IMR-90 (cell line): ENCODE results near the gene RSRC1. TPM values are rescaled to one million over a fixed set of nuclear protein-coding genes. Genes with fewer than 3 reads are reported as not detected.
A peak's percentile ranks its signal among the peaks of the same experiment; 100 is the strongest.

Experiments used
- ATAC-seq: fragments of 200-7000 bp; cut with Tn5 transposase; 2 replicates; pipeline ENCODE4 v1.9.1; 2020; ENCODE audit warnings: low read depth, mild to moderate bottlenecking, moderate library complexity
- BruUV-seq: library from RNA; stranded (reverse); fragments of 400-500 nt; replicated peaks from 2 replicates; lab custom pipeline; 2021; lab: Mats Ljungman, UMichigan
- CTCF ChIA-PET: fragments of 300-600 bp; formaldehyde crosslinking; extraction: SDS; loops from one replicate; lab custom pipeline; 2021; ENCODE audit warnings: antibody characterized with exemption; lab: Yijun Ruan, JAX
- POLR2A ChIA-PET: fragments of 300-600 bp; sonication (Branson Sonifier 250); formaldehyde crosslinking; loops from one replicate; lab custom pipeline; 2022; ENCODE audit warnings: antibody characterized with exemption; ENCODE audit not compliant: unreplicated experiment; lab: Charles Lee
- DNase-seq: peaks from one replicate; pipeline ENCODE4 v3.0.0; 2013
- H2AFZ ChIP-seq: replicated peaks from 2 replicates; pipeline ENCODE3; 2013; ENCODE audit warnings: low read length, mild to moderate bottlenecking; ENCODE audit not compliant: poor library complexity
- H2AK5ac ChIP-seq: 2 replicates; pipeline ENCODE4 v1.6.1; 2013; ENCODE audit warnings: low read depth, low read length, inconsistent platforms
- H2AK9ac ChIP-seq: replicated peaks from 2 replicates; pipeline ENCODE3; 2013; ENCODE audit warnings: mild to moderate bottlenecking, low read depth, low read length, moderate library complexity; ENCODE audit not compliant: poor library complexity
- H2BK120ac ChIP-seq: 2 replicates; pipeline ENCODE4 v1.6.1; 2013; ENCODE audit warnings: low read depth, low read length, inconsistent platforms
- H2BK15ac ChIP-seq: 3 replicates; pipeline ENCODE4 v1.6.1; 2013; ENCODE audit warnings: low read depth, low read length, inconsistent platforms
- H2BK20ac ChIP-seq: 2 replicates; pipeline ENCODE4 v1.6.1; 2013; ENCODE audit warnings: low read depth, mild to moderate bottlenecking, inconsistent platforms, low read length, moderate library complexity
- H2BK5ac ChIP-seq: 2 replicates; pipeline ENCODE4 v1.6.1; 2013; ENCODE audit warnings: mild to moderate bottlenecking, low read depth, low read length, inconsistent platforms; ENCODE audit not compliant: poor library complexity, severe bottlenecking
- H3K14ac ChIP-seq: replicated peaks from 2 replicates; pipeline ENCODE4 v1.6.1; 2013; ENCODE audit warnings: low read depth, low read length, inconsistent platforms
- H3K18ac ChIP-seq: 2 replicates; pipeline ENCODE4 v1.6.1; 2013; ENCODE audit warnings: low read depth, low read length, control low read depth
- H3K23ac ChIP-seq: 2 replicates; pipeline ENCODE4 v1.6.1; 2013; ENCODE audit warnings: low read depth, low read length, inconsistent platforms
- H3K27ac ChIP-seq: 2 replicates; pipeline ENCODE4 v1.5.1; 2013; ENCODE audit warnings: mild to moderate bottlenecking, control low read depth, low read length; ENCODE audit not compliant: insufficient read depth
- H3K27me3 ChIP-seq: 2 replicates; pipeline ENCODE4 v1.6.1; 2013; ENCODE audit warnings: low read length; ENCODE audit not compliant: control insufficient read depth, insufficient read depth
- H3K36me3 ChIP-seq: 2 replicates; pipeline ENCODE4 v1.6.1; 2013; ENCODE audit warnings: low read length, mixed read lengths; ENCODE audit not compliant: control insufficient read depth, insufficient read depth
- H3K4ac ChIP-seq: 2 replicates; pipeline ENCODE4 v1.6.1; 2013; ENCODE audit warnings: low read depth, low read length, inconsistent platforms
- H3K4me1 ChIP-seq: 2 replicates; pipeline ENCODE4 v1.6.1; 2013; ENCODE audit warnings: low read length, mixed read lengths; ENCODE audit not compliant: control insufficient read depth, insufficient read depth
- H3K4me2 ChIP-seq: 2 replicates; pipeline ENCODE4 v1.6.1; 2013; ENCODE audit warnings: low read depth, mild to moderate bottlenecking, control low read depth, low read length, moderate library complexity
- H3K4me3 ChIP-seq: 2 replicates; pipeline ENCODE4 v1.5.1; 2013; ENCODE audit warnings: low read depth, mild to moderate bottlenecking, control low read depth, low read length, moderate library complexity; ENCODE audit not compliant: insufficient read depth
- H3K56ac ChIP-seq: 2 replicates; pipeline ENCODE4 v1.6.1; 2013; ENCODE audit warnings: low read length, inconsistent platforms; ENCODE audit not compliant: insufficient read depth; ENCODE audit errors: extremely low read depth
- H3K79me1 ChIP-seq, 2 experiments: 2 replicates each; pipeline ENCODE4 v1.6.1; 2013; ENCODE audit warnings: low read length in 2 of 2, inconsistent platforms in 1 of 2, low read depth in 1 of 2
- H3K9ac ChIP-seq: 2 replicates; pipeline ENCODE4 v1.6.1; 2013; ENCODE audit warnings: low read depth, low read length, control low read depth
- H3K9me1 ChIP-seq: 2 replicates; pipeline ENCODE4 v1.6.1; 2013; ENCODE audit warnings: low read length, inconsistent platforms; ENCODE audit not compliant: insufficient read depth
- H3K9me3 ChIP-seq: 2 replicates; pipeline ENCODE4 v1.6.1; 2013; ENCODE audit warnings: low read length; ENCODE audit not compliant: control insufficient read depth, insufficient read depth
- H4K20me1 ChIP-seq: 2 replicates; pipeline ENCODE4 v1.6.1; 2013; ENCODE audit warnings: low read length, inconsistent platforms; ENCODE audit not compliant: insufficient read depth
- H4K5ac ChIP-seq: 2 replicates; pipeline ENCODE4 v1.6.1; 2013; ENCODE audit warnings: mild to moderate bottlenecking, low read depth, low read length, control low read depth
- H4K8ac ChIP-seq, 2 experiments: 2 replicates each; pipeline ENCODE4 v1.6.1; 2013; ENCODE audit warnings: low read depth in 2 of 2, low read length in 2 of 2, control low read depth in 1 of 2, inconsistent platforms in 1 of 2
- H4K91ac ChIP-seq: 2 replicates; pipeline ENCODE4 v1.6.1; 2013; ENCODE audit warnings: low read depth, low read length, inconsistent platforms; ENCODE audit not compliant: insufficient read depth
- CEBPB ChIP-seq: IDR thresholded peaks from 2 replicates; pipeline ENCODE4 v1.6.1; 2012; ENCODE audit warnings: low read depth, low read length, improper control_type of control experiment
- CHD1 ChIP-seq: IDR thresholded peaks from 2 replicates; pipeline ENCODE4 v1.6.1; 2012; ENCODE audit warnings: low read depth, low read length, improper control_type of control experiment
- FOS ChIP-seq: fragments of 150-350 bp; IDR thresholded peaks from 2 replicates; pipeline ENCODE4 v1.6.1; 2016; ENCODE audit warnings: low read depth, low read length
- MAFK ChIP-seq: IDR thresholded peaks from 2 replicates; pipeline ENCODE4 v1.6.1; 2012; ENCODE audit warnings: low read depth, low read length, improper control_type of control experiment
- MAZ ChIP-seq: IDR thresholded peaks from 2 replicates; pipeline ENCODE4 v1.6.1; 2012; ENCODE audit warnings: low read depth, mild to moderate bottlenecking, low read length, improper control_type of control experiment, moderate library complexity, borderline replicate concordance
- MXI1 ChIP-seq: IDR thresholded peaks from 2 replicates; pipeline ENCODE4 v1.6.1; 2012; ENCODE audit warnings: low read depth, mild to moderate bottlenecking, low read length, moderate library complexity, borderline replicate concordance
- NFE2L2 ChIP-seq: fragments of 150-350 bp; IDR thresholded peaks from 2 replicates; pipeline ENCODE4 v1.6.1; 2016; ENCODE audit warnings: low read depth, mild to moderate bottlenecking, low read length
- POLR2A ChIP-seq: IDR thresholded peaks from 2 replicates; pipeline ENCODE4 v1.6.1; 2012; ENCODE audit warnings: mild to moderate bottlenecking, low read depth, low read length
- RAD21 ChIP-seq: IDR thresholded peaks from 2 replicates; pipeline ENCODE4 v1.6.1; 2012; ENCODE audit warnings: low read length, improper control_type of control experiment
- RCOR1 ChIP-seq: IDR thresholded peaks from 2 replicates; pipeline ENCODE4 v1.6.1; 2012; ENCODE audit warnings: mild to moderate bottlenecking, low read length, improper control_type of control experiment; ENCODE audit not compliant: insufficient replicate concordance
- SMC3 ChIP-seq: fragments of 150-350 bp; IDR thresholded peaks from 2 replicates; pipeline ENCODE4 v1.6.1; 2016; ENCODE audit warnings: low read depth, mild to moderate bottlenecking, antibody characterized with exemption, low read length, moderate library complexity
- WGBS, 2 experiments: methylation state at CpG; one replicate each; pipeline versions ENCODE4 v1.1.5 to v1.1.7; 2013; ENCODE audit warnings: missing lambda C conversion rate in 2 of 2; ENCODE audit not compliant: insufficient read length in 1 of 2; ENCODE audit errors: extremely low coverage in 2 of 2; 5-methylcytosine and 5-hydroxymethylcytosine counted together
- dilution Hi-C: fragments of 300-500 bp; cut with HindIII; formaldehyde crosslinking; loops from one replicate; pipeline ENCODE4 v1.14.3; 2018; ENCODE audit warnings: low sequenced_read_pairs; ENCODE audit not compliant: unreplicated experiment
- in situ Hi-C: fragments of 300-500 bp; cut with MboI; formaldehyde crosslinking; loops from 3 replicates; pipeline ENCODE4 v1.14.3; 2019; ENCODE audit warnings: low sequenced_read_pairs, inconsistent platforms, mixed read lengths
- intact Hi-C: fragments of 100-400 bp; cut with micrococcal nuclease; formaldehyde crosslinking; loops from 2 replicates; pipeline ENCODE4 v1.10.0; 2022
- polyA plus RNA-seq, 3 experiments: library from polyadenylated mRNA; depleted of rRNA; stranded (reverse); fragments of >200 nt; gene quantifications; 2 replicates each; pipeline ENCODE4 v1.2.3, GENCODE V29; 2012; ENCODE audit warnings: low replicate concordance in 1 of 3
- total RNA-seq: library from RNA; depleted of rRNA; stranded (reverse); fragments of >200 nt; gene quantifications from 2 replicates; pipeline ENCODE4 v1.2.3, GENCODE V29; 2012
- TF ChIP-seq, protein P1 (sequence below): fragments of 150-350 bp; IDR thresholded peaks from 2 replicates; pipeline ENCODE4 v1.6.1; 2017; ENCODE audit warnings: mild to moderate bottlenecking, antibody characterized with exemption, low read length, low read depth
- TF ChIP-seq, protein P2 (sequence below): conservative IDR thresholded peaks from 2 replicates; pipeline ENCODE4 v1.5.1; 2012; ENCODE audit warnings: mild to moderate bottlenecking, low read depth, low read length, improper control_type of control experiment

The RSRC1 gene
- total and polyA plus RNA-seq, 2 of the 4 experiments (the other 2 are of a cell fraction), result 3.8 to 41.8 TPM

DNA sequence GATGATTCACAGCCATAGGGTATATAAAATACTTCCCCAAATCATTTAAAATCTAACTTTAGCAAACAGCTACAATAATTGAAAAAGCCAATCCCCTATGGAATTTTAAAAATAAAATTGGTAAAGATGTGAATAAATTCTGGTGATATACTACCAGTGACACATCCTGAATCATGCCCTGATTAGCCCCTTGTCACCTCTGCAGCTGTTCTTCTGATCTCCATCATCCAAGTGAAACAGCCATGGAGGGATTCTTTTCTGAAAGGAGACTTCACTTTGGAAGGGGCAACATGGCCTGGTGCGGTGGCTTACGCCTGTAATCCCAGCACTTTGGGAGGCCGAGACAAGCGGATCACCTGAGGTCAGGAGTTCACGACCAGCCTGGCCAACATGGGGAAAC is 345.5 kb downstream of the RSRC1 start:
- Histone ChIP-seq H3K18ac (peak overlapping the region; percentile 51; the same call in 1 of the 2 replicates), H2AK9ac (no peak overlapping the region), H2BK120ac (no peak overlapping the region), H3K4me3 (no peak overlapping the region), H3K56ac (no peak overlapping the region), H3K36me3 (no peaks in the 10 kb centered on the region), H2BK15ac (no peak overlapping the region), H3K9ac (no peak overlapping the region), H3K4me1 (no peaks in the 10 kb centered on the region), H3K79me1 (no peaks in the 10 kb centered on the region), H2BK20ac (no peak overlapping the region), H3K9me1 (no peaks in the 10 kb centered on the region), H2AK5ac (no peak overlapping the region), H4K91ac (no peak overlapping the region), H3K23ac (no peak overlapping the region), H3K4me2 (no peak overlapping the region), H3K14ac (no peak overlapping the region), H4K20me1 (no peaks in the 10 kb centered on the region), H3K27me3 (no peaks in the 10 kb centered on the region), H4K8ac (no peak overlapping the region), H4K5ac (no peak overlapping the region; the same call in 1 of the 2 replicates), H3K27ac (no peak overlapping the region), H2AFZ (no peak overlapping the region), H3K4ac (no peak overlapping the region), H2BK5ac (no peak overlapping the region), H3K9me3 (no peaks in the 10 kb centered on the region)
- CTCF ChIA-PET, result interaction anchor here (1.1 kb wide), 1 partner anchor 347 kb away, joined by 3 read pairs; no protein-coding TSS in a partner anchor
- TF ChIP-seq POLR2A, result no peak
- TF ChIP-seq, protein P1, sequence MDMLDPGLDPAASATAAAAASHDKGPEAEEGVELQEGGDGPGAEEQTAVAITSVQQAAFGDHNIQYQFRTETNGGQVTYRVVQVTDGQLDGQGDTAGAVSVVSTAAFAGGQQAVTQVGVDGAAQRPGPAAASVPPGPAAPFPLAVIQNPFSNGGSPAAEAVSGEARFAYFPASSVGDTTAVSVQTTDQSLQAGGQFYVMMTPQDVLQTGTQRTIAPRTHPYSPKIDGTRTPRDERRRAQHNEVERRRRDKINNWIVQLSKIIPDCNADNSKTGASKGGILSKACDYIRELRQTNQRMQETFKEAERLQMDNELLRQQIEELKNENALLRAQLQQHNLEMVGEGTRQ, result no peak
- no peak for TF ChIP-seq MXI1
- no peak for TF ChIP-seq NFE2L2
- no peak for TF ChIP-seq MAFK
- no peak for TF ChIP-seq MAZ
- no peak for TF ChIP-seq RAD21
- no peak for TF ChIP-seq CEBPB
- TF ChIP-seq CHD1, result no peak
- TF ChIP-seq, protein P2, sequence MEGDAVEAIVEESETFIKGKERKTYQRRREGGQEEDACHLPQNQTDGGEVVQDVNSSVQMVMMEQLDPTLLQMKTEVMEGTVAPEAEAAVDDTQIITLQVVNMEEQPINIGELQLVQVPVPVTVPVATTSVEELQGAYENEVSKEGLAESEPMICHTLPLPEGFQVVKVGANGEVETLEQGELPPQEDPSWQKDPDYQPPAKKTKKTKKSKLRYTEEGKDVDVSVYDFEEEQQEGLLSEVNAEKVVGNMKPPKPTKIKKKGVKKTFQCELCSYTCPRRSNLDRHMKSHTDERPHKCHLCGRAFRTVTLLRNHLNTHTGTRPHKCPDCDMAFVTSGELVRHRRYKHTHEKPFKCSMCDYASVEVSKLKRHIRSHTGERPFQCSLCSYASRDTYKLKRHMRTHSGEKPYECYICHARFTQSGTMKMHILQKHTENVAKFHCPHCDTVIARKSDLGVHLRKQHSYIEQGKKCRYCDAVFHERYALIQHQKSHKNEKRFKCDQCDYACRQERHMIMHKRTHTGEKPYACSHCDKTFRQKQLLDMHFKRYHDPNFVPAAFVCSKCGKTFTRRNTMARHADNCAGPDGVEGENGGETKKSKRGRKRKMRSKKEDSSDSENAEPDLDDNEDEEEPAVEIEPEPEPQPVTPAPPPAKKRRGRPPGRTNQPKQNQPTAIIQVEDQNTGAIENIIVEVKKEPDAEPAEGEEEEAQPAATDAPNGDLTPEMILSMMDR, result no peak
- TF ChIP-seq RCOR1, result no peak
- TF ChIP-seq SMC3, result no peak
- no peak for TF ChIP-seq FOS
- BruUV-seq, result no TSS peak
- POLR2A ChIA-PET, result interaction anchor here (0.6 kb wide), 1 partner anchor 225 kb away, joined by 5 read pairs; no protein-coding TSS in a partner anchor
- intact Hi-C loops, result no loop called here
- in situ Hi-C loops, result no loop called here
- ATAC-seq (no peak), DNase-seq (no peak)
- 100% methylated on average over 2 of the region's 5 CpGs; no CpG with 5 or more reads in 1 of the 2 experiments for WGBS, 2 experiments
- dilution Hi-C loops, result no loop called here
